Dermis lymphatic vessel endothelial cell (primary cell): ENCODE data around the gene SRRM5. TPM values are rescaled to one million over a fixed set of nuclear protein-coding genes. Genes with fewer than 3 reads are reported as not detected.

Experiments
- total RNA-seq: library from RNA; depleted of rRNA; stranded (reverse); fragments of >200 nt; gene quantifications from 2 replicates; pipeline ENCODE4 v1.2.1, GENCODE V29; 2014

SRRM5 gene, protein sequence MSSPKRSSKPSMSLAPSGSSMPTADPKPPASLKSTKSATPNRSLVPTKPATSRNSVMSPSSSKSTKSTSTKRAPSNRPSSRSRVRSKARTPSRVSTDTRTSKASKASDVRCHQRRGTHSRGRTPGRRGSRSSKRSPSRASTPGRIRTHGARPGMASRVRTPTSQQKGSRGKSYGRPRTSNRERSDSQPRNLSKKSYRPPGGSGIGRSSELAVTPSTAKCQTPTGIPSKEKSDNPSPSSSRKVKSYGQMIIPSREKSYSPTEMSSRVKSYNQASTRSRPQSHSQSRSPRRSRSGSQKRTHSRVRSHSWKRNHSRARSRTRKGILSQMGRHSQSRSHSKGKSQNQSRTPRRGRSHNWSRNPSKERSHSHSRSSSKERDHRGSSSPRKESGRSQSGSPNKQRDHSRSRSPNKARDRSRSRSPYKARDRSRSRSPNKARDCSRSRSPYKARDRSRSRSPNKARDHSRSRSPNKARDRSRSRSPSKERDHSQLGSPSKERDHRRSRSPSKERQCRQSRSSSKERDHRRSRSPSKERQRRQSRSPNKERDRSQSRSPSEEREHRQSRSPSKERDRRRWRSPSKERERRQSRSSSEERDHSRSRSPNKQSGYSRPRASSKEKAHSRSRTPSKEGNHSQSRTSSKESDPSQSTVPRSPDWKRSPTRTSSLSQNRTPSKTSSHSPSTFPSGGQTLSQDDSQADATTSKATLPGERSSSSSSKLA
- under 0.01 TPM in 1 of 2 replicates, not detected in the other for total RNA-seq

GRCh38 chr19:43611788-43612187 lies at the start of gene SRRM5:
TSS of gene SRRM5 (plus strand) at chr19:43612088. CDS start at chr19:43612122, 34 bp downstream.

GRCh38 chr19:43575156-43575950 lies 36.5 kb upstream of the SRRM5 start, which contains the start of the genes PINLYP and XRCC1:
TSS of gene PINLYP (plus strand) at chr19:43575801. CDS start at chr19:43577192, 1,391 bp downstream.
TSS of gene XRCC1 (minus strand) at chr19:43575527. CDS start at chr19:43575458, 69 bp downstream.

DNA sequence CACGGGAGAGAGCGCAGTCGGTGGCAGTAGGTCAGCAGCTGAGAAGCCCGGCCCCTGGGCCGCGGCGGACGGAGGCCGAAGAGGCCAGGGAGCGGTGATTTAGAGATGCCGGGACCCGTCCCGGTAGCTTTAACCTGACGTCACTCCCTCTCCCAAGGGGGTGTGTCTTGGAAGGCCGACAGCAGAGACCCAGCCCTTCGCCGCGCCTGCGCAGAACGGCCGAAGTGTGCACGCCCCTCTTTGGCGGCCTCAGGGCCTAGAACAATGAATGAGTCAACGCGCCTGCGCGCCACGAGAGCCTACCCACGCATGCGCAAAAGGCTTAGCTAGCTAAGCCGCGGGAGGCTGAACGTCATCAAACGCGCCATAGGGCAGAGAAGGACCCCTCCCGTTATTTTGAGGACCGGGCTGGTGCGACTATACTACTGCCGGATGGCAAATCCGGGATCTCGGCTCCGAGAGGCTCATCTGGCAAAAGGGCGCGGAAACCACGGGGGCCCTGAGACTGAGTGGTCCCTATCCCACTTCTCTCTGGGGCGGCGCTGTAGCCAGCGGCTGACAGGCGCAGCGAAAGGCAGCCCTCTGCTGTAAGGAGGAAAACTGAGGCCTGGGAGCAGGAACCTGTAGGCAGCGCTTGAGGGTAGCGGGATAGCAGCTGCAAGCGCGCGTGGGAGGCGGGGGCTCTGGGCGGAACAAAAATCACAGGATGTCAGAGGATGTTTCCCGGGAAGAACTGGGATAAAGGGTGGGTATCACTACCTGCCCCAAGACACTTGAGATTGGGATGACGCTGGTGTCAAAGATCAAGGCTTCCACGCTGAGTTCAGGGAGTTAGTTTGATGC lies 15.7 kb upstream of the SRRM5 start, which contains the start of the genes IRGQ and ZNF576:
Gene IRGQ (minus strand): TSS at position 136 of the 843 bp plus-strand sequence. CDS start 796 bp downstream, outside the sequence.
Gene ZNF576 (plus strand): TSS at position 597 of the 843 bp plus-strand sequence. CDS start 514 bp downstream, outside the sequence.

DNA sequence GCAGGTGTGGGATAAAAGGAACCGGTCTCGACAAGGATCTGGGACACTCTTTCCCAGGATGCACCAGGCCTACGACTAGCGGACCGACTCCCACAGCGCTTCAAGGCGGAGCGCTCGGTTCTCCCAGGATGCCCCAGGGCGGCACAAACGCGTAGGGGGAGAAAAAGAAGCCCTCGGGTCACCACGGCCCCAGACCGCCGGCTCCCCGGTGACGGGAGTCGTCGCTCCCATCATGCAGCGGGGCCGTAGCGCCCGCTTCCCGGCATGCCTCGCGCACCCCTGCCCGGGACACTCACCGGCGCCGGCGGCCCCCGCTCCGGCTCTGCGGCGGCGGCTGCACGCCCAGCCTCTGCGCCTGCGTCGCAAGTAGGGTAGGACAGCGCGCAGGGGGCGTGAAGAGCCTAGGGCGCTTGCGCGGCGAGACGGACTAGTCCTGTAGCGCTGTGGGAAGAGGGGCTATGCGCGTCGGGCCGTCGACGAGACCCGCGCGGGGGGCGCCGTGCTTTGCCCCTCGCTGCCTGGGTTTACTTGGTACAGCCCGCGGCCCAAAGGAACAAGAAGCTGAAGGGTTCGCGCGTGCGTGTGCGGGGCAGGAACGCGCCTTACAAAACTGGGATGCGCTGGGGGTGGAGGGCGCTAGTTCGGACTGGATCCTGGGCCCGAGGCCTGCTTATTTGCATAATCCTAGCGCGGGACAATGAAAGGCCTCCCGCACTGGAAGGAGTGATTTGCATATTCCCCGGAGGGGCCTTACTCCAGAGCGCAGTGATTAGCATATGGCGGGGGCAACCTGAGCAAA lies 7.6 kb downstream of the SRRM5 start, which contains the start of gene ZNF428:
Gene ZNF428 (minus strand): TSS at position 368 of the 799 bp plus-strand sequence. CDS start 5,325 bp downstream, outside the sequence.

GRCh38 chr19:43639519-43640423 lies 27.9 kb downstream of the SRRM5 start, which contains the start of gene CADM4:
TSS of gene CADM4 (minus strand) at chr19:43639850. CDS start at chr19:43639790, 60 bp downstream.

Other genes starting within 250 kb of the SRRM5 start
- not detected in 2 replicates for gene TEX101, start 197.2 kb upstream of the SRRM5 start, total RNA-seq
- 0.17 and 1.1 TPM in 2 replicates for gene LYPD3, start 146.5 kb upstream of the SRRM5 start, total RNA-seq
- gene PHLDB3, start 107.3 kb upstream of the SRRM5 start, total RNA-seq, result 48.6 and 55.4 TPM in 2 replicates
- gene ETHE1, start 84.9 kb upstream of the SRRM5 start, total RNA-seq, result 86.1 and 119 TPM in 2 replicates
- 0.09 and 0.11 TPM in 2 replicates for gene ZNF575, start 78.9 kb upstream of the SRRM5 start, total RNA-seq
- gene XRCC1, start 36.6 kb upstream of the SRRM5 start, total RNA-seq, result 13.2 and 14.4 TPM in 2 replicates
- gene PINLYP, start 36.3 kb upstream of the SRRM5 start, total RNA-seq, result 2.2 and 5.9 TPM in 2 replicates
- 24.1 and 26.8 TPM in 2 replicates for gene IRGQ, start 16.0 kb upstream of the SRRM5 start, total RNA-seq
- 7.2 and 7.3 TPM in 2 replicates for gene ZNF576, start 15.5 kb upstream of the SRRM5 start, total RNA-seq
- gene ZNF428, start 7.5 kb downstream of the SRRM5 start, total RNA-seq, result 63.6 and 69.0 TPM in 2 replicates
- gene CADM4, start 27.8 kb downstream of the SRRM5 start, total RNA-seq, result 9.4 and 11.1 TPM in 2 replicates
- 4.0 and 5.4 TPM in 2 replicates for gene PLAUR, start 58.1 kb downstream of the SRRM5 start, total RNA-seq
- not detected in 2 replicates for gene IRGC, start 104.0 kb downstream of the SRRM5 start, total RNA-seq
- gene SMG9, start 142.9 kb downstream of the SRRM5 start, total RNA-seq, result 3.8 and 5.4 TPM in 2 replicates
- 0.11 TPM in 1 of 2 replicates, not detected in the other for gene KCNN4, start 168.9 kb downstream of the SRRM5 start, total RNA-seq
- gene LYPD5, start 190.4 kb downstream of the SRRM5 start, total RNA-seq, result 0.22 and 0.43 TPM in 2 replicates
- 7.2 and 12.0 TPM in 2 replicates for gene ZNF283, start 215.2 kb downstream of the SRRM5 start, total RNA-seq